Right lobe of liver (tissue), 6 donors: ENCODE data around the gene CCDC88B. TPM values are rescaled to one million over a fixed set of nuclear protein-coding genes. Genes with fewer than 3 reads are reported as not detected.

Source experiments
- ATAC-seq, 4 donors: fragments of 200-7000 bp; cut with Tn5 transposase; one replicate each; pipeline ENCODE4 v1.9.1; 2020; ENCODE audit warnings: mild to moderate bottlenecking in 4 of 4, moderate library complexity in 4 of 4
- DNase-seq, 3 donors: peaks; one replicate each; pipeline ENCODE4 v3.0.0-alpha.2; 2020
- H3K27ac ChIP-seq, 3 donors: fragments of 200-600 bp; one replicate each; pipeline ENCODE4 v1.8.0; 2022
- H3K27me3 ChIP-seq, 2 donors: fragments of 200-600 bp; one replicate each; pipeline ENCODE4 v1.8.0; 2022
- H3K36me3 ChIP-seq, 4 donors: fragments of 200-600 bp; sonication (generic) in 1 of 4; one replicate each; pipeline versions ENCODE4 v1.5.1 to v1.8.0; 2017 to 2022; ENCODE audit warnings: control low read depth in 1 of 4
- H3K4me1 ChIP-seq, 4 donors: fragments of 200-600 bp; sonication (generic) in 1 of 4; one replicate each; pipeline versions ENCODE4 v1.5.1 to v1.8.0; 2017 to 2022; ENCODE audit warnings: control low read depth in 1 of 4
- H3K4me3 ChIP-seq, 3 donors: fragments of 200-600 bp; one replicate each; pipeline ENCODE4 v1.8.0; 2022
- H3K9me3 ChIP-seq, 4 donors: fragments of 200-600 bp; sonication (generic) in 1 of 4; one replicate each; pipeline versions ENCODE4 v1.5.1 to v1.8.0; 2017 to 2022; ENCODE audit warnings: control low read depth in 1 of 4
- CTCF ChIP-seq, 4 donors: fragments of 200-600 bp in 3 of 4; fragments of 450-650 bp in 1 of 4; IDR thresholded peaks; one replicate each; pipeline versions ENCODE4 v1.5.1 to v1.8.0; 2016 to 2022; ENCODE audit warnings: antibody characterized with exemption in 4 of 4, mild to moderate bottlenecking in 2 of 4
- POLR2A ChIP-seq: fragments of 450-650 bp; IDR thresholded peaks from one replicate; pipeline ENCODE4 v1.6.1; 2017; ENCODE audit warnings: antibody characterized with exemption, mild to moderate bottlenecking
- WGBS: methylation state at CpG from one replicate; pipeline ENCODE4 v1.1.6; 2018; ENCODE audit warnings: low coverage, low lambda C conversion rate; ENCODE audit not compliant: insufficient coverage; ENCODE audit errors: missing lambda C conversion rate; 5-methylcytosine and 5-hydroxymethylcytosine counted together
- intact Hi-C, 2 donors: fragments of 100-400 bp; cut with DNase I; formaldehyde crosslinking; loops; one replicate each; pipeline versions ENCODE4 v1.11.2 to v1.14.1; 2022
- total RNA-seq, 6 experiments: library from RNA; depleted of rRNA in 2 of 6; stranded (reverse); fragments of >200 nt in 2 of 6; fragmentation: NEBNext Ultra II Directional in 3 of 6; extraction: Animal tissue kit (Norgen Biotek cat#: 25700) in 3 of 6; gene quantifications; one replicate each; pipeline versions ENCODE4 v1.1.0 to v1.2.4, GENCODE V29; 2016 to 2023
- donor health status: DM: no; HTN: yes; CAD: no.
- donor health status: DM: no; HTN: no; CAD: no.
- donor health status: DM: no; HTN: no; CAD: no.
- donor health status: DM: no; HTN: yes; CAD: no.
- donor health status: DM: no; HTN: yes; CAD: no.

The CCDC88B gene
- total RNA-seq, 6 experiments from 2014 or later = 2.4 to 10.6 (median 4.9) TPM

DNA sequence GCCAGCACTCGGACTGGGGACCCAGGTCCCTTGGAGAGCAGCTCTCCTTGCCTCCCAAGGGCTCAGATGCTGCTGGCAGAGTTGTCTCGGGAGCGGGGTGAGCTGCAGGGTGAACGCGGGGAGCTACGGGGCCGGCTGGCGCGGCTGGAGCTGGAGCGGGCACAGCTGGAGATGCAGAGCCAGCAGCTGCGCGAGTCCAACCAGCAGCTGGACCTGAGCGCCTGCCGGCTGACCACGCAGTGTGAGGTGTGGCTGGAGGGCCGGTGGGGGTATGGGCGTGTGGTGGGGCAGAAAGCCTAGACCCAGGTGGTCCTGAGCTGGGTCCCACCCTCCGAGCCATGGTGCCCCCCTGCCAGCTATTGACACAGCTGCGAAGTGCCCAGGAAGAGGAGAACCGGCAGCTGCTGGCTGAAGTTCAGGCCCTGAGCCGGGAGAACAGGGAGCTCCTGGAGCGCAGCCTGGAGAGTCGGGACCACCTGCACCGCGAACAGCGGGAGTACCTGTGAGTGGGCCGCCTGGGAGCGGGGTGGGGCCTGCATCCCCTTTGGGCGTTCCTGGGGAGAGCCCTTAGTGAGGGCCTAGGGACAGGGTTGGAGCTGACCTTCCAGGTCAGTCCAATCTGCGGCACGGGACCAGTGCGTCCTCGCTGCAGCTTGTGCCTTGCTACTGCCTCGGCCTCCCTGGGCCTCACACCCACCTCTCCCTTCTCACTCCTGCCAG lies 13.2 kb downstream of the CCDC88B start:
- DNase-seq (peak in 1 of 3 donors; percentile 53), ATAC-seq (no peak)
- no peak overlapping the region for H3K27ac ChIP-seq
- no peak overlapping the region for H3K4me3 ChIP-seq
- intact Hi-C loops = no loop called here
- WGBS = no CpG with 5 or more reads among the region's 34 CpGs
- H3K4me1 ChIP-seq = peaks cover 0 to 15% (median 0%) of the 10 kb centered on the region in 4 donors
- H3K27me3 ChIP-seq = no peaks in the 10 kb centered on the region
- TF ChIP-seq CTCF (IDR thresholded peaks at IDR 0.05) = no peak
- TF ChIP-seq POLR2A = no peak
- H3K9me3 ChIP-seq = no peaks in the 10 kb centered on the region
- no peaks in the 10 kb centered on the region for H3K36me3 ChIP-seq

DNA sequence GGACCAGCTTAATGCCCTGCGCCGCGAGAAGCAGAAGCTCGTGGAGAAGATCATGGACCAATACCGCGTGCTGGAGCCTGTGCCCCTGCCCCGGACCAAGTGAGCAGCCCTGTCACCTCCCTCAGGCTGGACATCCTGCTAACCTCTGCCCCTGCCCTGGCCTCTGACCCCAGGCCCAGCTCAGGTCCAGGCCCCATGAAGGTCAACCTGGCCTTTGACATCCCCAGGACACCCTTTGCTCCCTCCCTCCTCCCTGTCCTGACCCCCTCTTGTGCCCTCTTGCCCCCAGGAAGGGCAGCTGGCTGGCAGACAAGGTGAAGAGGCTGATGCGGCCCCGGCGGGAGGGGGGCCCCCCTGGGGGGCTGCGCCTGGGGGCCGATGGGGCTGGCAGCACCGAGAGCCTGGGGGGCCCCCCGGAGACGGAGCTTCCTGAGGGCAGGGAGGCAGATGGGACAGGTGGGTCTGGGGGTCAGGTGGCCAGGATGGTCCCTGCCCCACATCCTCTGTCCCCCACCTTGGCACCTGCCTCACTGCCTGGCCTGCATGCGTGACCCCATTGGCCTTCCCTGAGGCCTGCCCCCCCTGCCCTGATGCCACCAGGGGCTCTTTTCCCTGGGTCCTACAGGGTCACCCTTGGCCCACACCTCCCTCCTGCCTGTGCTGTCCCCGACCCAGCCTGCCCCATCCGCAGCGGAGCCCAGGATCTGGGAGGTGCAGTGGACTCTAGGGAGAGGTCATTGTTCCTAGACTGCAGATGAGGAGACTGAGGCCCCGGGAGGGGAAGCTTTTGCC lies 13.9 kb downstream of the CCDC88B start:
- DNase-seq (peak in 2 of 3 donors; percentile 45 to 64), ATAC-seq (peak in 1 of 4 donors; percentile 36)
- Histone ChIP-seq H3K4me1 (peaks cover 0 to 21% (median 2%) of the 10 kb centered on the region in 4 donors), H3K9me3 (no peaks in the 10 kb centered on the region), H3K27me3 (no peaks in the 10 kb centered on the region), H3K4me3 (no peak overlapping the region), H3K36me3 (no peaks in the 10 kb centered on the region), H3K27ac (no peak overlapping the region)
- WGBS = 77% methylated on average over 4 of the region's 20 CpGs
- intact Hi-C loops = no loop called here
- TF ChIP-seq CTCF (IDR thresholded peaks at IDR 0.05) = no peak
- no peak for TF ChIP-seq POLR2A

- H3K4me3 ChIP-seq = peak overlapping the region; percentile 32 to 45 (median 43)
- H3K36me3 ChIP-seq = no peaks in the 10 kb centered on the region
- WGBS = 22% methylated on average over 15 of the region's 23 CpGs
- no peaks in the 10 kb centered on the region for H3K9me3 ChIP-seq
- peak; percentile 69 to 84 (median 75) for ATAC-seq
- no peaks in the 10 kb centered on the region for H3K27me3 ChIP-seq
- intact Hi-C loops = no loop called here
- H3K4me1 ChIP-seq = peaks cover 0 to 28% (median 2%) of the 10 kb centered on the region in 4 donors
- TF ChIP-seq POLR2A (peak; percentile 54), CTCF (IDR thresholded peaks at IDR 0.05) (peak; percentile 65 to 77 (median 70))
- peak; percentile 82 to 88 (median 82) for DNase-seq
- peak overlapping the region; percentile 45 to 69 (median 62) for H3K27ac ChIP-seq
These were observed 15.3 kb downstream of the CCDC88B start for GRCh38 chr11:64355078-64355940.
